Stomach (tissue), 4 donors: ENCODE measurements around the gene MAP3K1.

Source experiments
- CTCF ChIP-seq, 7 experiments: fragments of 450-650 bp in 4 of 7; fragments of 200-600 bp in 3 of 7; sonication (generic) in 3 of 7; IDR thresholded peaks; one replicate each; pipeline ENCODE4 v1.5.1; 2016 to 2019; ENCODE audit warnings: antibody characterized with exemption in 7 of 7, control low read depth in 2 of 7, mild to moderate bottlenecking in 1 of 7
- EP300 ChIP-seq: sonication (generic); formaldehyde crosslinking; IDR thresholded peaks from one replicate; pipeline ENCODE4 v1.6.1; 2017; ENCODE audit warnings: antibody characterized with exemption

GRCh38 chr5:56801256-56801655 is 14.1 kb upstream of the MAP3K1 start:
- no peak for TF ChIP-seq EP300
- no peak for TF ChIP-seq CTCF (IDR thresholded peaks at IDR 0.05)
